ENCODE results near the gene TMEM87B.
"Not testable (repeated sequence)": the region's sequence is repeated elsewhere in the genome, so short reads cannot be mapped to it uniquely, and the experiment has no call there.

The TMEM87B gene

GRCh38 chr2:112074506-112074905 is 19.4 kb downstream of the TMEM87B start:
- no peak for DNase-seq

- no peak for DNase-seq
Measured at GRCh38 chr2:112075490-112076260, 20.6 kb downstream of the TMEM87B start.

GRCh38 chr2:112077814-112078213 is 22.7 kb downstream of the TMEM87B start:
- no peak for DNase-seq

- no peak for DNase-seq
Measured at GRCh38 chr2:112081262-112081661, 26.2 kb downstream of the TMEM87B start.

GRCh38 chr2:112084689-112085374 is 29.8 kb downstream of the TMEM87B start:
- DNase-seq, result no peak

GRCh38 chr2:112085375-112085730 is 30.3 kb downstream of the TMEM87B start:
- DNase-seq, result no peak

GRCh38 chr2:112085916-112086669 is 31.0 kb downstream of the TMEM87B start:
- DNase-seq, result no peak

- DNase-seq, result no peak
Measured at GRCh38 chr2:112087346-112088020, 32.4 kb downstream of the TMEM87B start.

GRCh38 chr2:112089375-112089774 is 34.3 kb downstream of the TMEM87B start:
- no peak for DNase-seq

- DNase-seq, result no peak
Measured at GRCh38 chr2:112092286-112093041, 37.4 kb downstream of the TMEM87B start.

- DNase-seq, result no peak
Measured at GRCh38 chr2:112093216-112093615, 38.1 kb downstream of the TMEM87B start.

- no peak for DNase-seq
Measured at GRCh38 chr2:112095681-112096080, 40.6 kb downstream of the TMEM87B start.

GRCh38 chr2:112096098-112096497 is 41.0 kb downstream of the TMEM87B start:
- DNase-seq, result no peak

GRCh38 chr2:112108178-112108832 is 53.2 kb downstream of the TMEM87B start:
- no peak for DNase-seq

- DNase-seq, result no peak
Measured at GRCh38 chr2:112109278-112109677, 54.2 kb downstream of the TMEM87B start.

GRCh38 chr2:112110966-112111365 is 55.9 kb downstream of the TMEM87B start:
- DNase-seq, result no peak

- DNase-seq, result not testable (repeated sequence)
Measured at GRCh38 chr2:112113354-112113753, 58.3 kb downstream of the TMEM87B start.

- no peak for DNase-seq
Measured at GRCh38 chr2:112118148-112118547, 63.1 kb downstream of the TMEM87B start.

- no peak for DNase-seq
Measured at GRCh38 chr2:112121682-112122254, 66.7 kb downstream of the TMEM87B start.

- DNase-seq, result no peak
Measured at GRCh38 chr2:112129060-112129459, 74.0 kb downstream of the TMEM87B start.

- DNase-seq, result no peak
Measured at GRCh38 chr2:112133344-112133743, 78.3 kb downstream of the TMEM87B start.

Data from NCI-H187 (cell line).